GM21390 (cell line): ENCODE data around the gene CCDC57.
"Not testable (repeated sequence)": the region's sequence is repeated elsewhere in the genome, so short reads cannot be mapped to it uniquely, and the experiment has no call there.

Experiments used
- ATAC-seq: cut with Tn5 transposase; IDR thresholded peaks from one replicate; pipeline ENCODE4 v1.9.1; 2021; ENCODE audit not compliant: unreplicated experiment

CCDC57 gene

GRCh38 chr17:82179412-82179811 lies 33.2 kb downstream of the CCDC57 start:
- ATAC-seq = no peak

DNA sequence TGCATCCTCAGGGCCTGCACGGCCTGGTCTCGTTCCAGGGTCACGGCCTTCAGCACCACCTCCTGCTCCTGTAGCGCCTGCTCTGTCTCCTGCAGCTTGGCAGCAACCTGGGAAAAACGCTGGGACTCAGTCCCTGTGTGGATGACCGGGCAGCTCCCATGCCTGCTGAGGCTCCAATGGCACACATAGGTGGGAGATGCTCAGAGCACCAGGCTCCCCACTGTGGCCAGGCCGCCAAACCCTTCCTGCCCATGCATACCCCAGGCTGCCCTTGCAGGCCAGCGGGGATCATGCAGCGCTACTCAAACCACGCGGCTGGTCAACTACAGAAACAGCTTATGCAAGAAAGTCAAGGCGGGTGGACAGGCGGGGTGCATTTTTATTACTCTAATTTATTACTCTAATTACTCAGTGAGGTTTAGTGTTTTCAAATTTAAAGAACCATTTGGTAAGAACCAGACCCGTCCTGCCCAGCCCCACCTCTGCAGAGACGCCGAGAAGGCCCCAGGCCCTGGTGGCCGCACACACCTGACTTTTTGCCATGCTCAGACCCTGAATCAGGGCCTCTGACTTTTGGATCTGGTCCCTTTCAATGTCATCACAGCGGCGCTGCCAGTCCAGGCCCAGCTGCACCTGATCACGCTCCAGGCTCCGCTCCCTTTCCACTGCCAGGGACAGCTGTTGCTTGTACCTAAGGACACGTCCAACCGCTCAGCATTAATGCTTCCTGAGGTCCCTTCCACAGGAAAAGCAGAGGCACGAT lies 34.0 kb downstream of the CCDC57 start:
- no peak for ATAC-seq

DNA sequence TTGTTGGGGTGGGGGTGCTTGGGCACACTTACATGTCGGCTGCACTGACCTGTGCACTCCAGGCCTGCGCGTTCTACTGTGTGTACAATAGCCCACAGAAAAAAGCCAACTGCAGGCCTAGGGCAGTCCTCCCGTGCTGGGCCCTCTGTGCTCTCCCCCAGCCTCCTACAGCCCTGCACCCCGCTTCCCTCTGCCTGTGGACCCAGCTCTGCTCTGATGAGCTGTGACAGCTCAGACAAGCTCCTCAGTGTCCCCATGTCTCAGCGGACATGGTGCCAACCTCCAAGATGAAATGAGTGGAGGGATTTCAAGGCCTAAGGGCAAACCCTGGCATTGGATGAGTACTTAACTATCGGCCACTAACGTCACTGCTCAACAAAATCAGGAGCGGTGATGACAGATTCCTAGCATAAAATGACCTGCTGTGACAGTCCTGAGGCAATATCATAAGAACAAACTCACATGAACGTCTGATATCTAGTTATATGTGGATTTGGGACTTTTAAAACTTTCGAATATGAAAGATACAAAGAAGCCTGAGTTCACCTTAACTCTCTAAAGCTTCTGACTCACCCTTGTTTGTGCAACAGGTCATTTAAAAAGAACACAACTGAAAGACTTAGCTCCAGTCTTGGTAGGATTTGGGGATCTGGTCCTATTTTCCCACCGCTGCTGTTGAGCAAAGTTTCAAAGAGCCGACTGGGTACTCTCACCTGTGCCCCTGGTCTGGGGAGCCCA lies 34.7 kb downstream of the CCDC57 start:
- no peak for ATAC-seq

GRCh38 chr17:82177276-82177675 lies 35.4 kb downstream of the CCDC57 start:
- ATAC-seq = no peak

DNA sequence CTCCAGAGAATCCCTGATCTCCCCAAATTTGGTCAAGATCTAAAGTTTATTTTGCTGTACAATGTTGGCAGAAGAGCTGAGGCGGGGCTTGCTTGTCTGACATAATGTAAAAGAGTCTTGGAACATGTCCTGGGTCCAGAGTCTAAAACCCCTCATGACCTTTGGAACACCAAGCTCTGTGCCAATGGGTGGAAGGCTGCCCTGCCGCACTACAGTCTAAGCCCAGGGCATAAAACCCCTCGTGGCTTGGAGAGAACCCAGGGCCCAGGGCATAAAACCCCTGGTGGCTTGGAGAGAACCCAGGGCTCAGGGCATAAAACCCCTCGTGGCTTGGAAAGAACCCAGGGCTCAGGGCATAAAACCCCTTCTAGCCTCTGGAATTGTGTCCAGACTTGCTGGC lies 36.7 kb downstream of the CCDC57 start:
- no peak for ATAC-seq

DNA sequence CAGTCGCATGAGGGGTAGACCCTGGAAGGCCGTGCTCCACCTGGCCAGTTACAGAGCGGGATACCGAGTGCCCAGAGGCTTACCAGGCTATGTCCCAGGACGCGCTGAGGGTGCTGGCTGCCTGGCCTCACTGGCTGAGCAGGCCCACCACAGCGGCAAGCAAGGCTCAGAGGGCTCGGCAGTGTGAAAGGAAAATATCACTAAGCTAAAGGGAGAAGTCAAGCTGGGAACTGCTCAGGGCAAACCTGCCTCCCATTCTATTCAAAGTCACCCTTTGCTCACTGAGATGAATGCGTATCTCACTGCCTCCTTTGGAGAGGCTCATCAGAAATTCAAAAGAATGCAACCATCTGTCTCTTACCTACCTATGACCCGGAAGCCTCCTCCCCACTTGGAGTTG lies 37.4 kb downstream of the CCDC57 start:
- no peak for ATAC-seq

GRCh38 chr17:82174042-82174857 lies 38.4 kb downstream of the CCDC57 start:
- not testable (repeated sequence) for ATAC-seq

DNA sequence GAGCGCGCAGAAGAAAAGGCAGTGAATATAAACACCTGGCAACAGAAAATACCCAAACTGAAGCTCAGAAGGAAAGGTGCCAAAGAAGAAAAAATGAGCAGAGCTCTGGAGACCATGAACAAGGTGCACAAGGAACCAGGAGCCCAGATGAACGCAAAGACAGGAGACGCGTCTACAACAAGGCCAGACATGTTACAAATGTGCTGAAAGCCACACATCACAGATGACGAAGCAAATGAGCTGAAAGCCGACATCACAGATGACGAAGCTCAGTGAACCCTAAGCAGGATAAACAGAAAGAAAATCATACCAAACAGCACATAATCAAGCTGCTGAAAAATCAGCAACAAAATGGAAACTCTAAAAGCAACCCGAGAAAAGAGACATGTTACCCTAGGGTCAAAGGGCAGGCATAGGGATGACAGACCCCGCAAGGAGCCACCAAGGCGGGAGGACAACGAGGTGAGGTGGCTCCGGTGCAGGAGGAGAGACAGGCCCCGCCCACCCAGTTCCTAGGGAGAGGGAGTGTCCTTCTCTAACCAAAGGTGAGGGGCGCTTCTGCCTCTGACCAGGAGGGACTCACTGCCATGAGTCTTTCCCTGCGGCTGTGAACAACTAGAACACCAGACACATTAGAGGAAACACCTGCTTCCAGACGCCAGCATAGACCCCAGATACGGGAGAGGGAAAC lies 39.1 kb downstream of the CCDC57 start:
- no peak for ATAC-seq

GRCh38 chr17:82172486-82173160 lies 40.0 kb downstream of the CCDC57 start:
- ATAC-seq = no peak

DNA sequence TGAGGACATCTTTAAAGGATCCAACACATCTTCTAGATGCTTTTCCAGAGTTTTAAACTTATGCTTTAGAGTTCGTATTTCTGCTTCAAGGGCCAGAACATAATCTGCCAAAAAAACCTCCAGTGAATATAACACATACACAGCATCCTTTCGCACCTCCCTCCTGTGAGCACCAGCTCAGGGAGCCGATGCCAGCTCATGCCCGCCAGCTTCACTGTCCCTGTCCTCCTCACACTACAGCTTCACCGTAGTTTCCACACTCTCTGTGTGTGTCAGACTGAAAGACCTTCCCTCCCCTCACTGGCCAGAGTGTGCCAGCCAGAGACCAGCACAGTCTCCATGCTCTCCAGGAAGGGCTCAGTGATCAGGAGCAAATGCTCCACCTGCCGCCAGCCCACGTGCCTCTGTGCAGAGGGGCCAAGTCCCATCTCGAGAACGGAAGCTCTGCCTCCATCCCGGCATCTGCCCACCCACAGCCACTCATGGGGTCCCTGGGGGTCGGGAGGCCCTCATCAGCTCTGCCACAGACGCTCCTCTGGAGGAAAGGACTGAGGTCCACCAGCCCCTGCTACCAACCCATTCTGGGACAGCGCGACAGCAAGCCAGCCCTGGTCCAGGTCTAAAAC lies 40.8 kb downstream of the CCDC57 start:
- ATAC-seq = no peak

DNA sequence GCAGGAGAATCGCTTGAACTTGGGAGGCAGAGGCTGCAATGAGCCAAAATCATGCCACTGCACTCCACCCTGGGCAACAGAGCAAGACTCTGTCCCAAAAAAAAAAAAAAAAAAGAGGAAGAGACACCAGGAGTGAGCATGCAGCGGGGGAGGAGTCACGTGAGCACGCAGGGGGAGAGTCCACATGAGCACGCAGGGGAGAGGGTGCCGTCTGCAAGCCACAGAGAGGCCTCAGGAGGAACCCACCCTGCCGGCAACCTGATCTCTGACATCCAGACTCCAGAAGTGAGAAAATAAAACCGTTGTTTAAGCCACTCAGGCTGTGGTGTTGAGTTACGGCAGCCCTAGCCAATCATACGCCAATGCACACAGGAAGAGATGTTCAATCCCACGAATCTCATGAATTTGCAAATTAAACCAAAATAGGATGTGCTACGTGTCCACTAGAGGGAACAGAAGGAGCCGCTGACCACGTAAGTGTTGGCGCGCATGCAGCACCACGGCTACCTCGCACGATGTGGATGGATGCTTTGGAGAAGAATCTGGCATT lies 42.2 kb downstream of the CCDC57 start:
- ATAC-seq = no peak

- no peak for ATAC-seq
Measured at GRCh38 chr17:82168568-82168967, 44.1 kb downstream of the CCDC57 start.

- ATAC-seq = no peak
Measured at GRCh38 chr17:82167028-82167427, 45.6 kb downstream of the CCDC57 start.

DNA sequence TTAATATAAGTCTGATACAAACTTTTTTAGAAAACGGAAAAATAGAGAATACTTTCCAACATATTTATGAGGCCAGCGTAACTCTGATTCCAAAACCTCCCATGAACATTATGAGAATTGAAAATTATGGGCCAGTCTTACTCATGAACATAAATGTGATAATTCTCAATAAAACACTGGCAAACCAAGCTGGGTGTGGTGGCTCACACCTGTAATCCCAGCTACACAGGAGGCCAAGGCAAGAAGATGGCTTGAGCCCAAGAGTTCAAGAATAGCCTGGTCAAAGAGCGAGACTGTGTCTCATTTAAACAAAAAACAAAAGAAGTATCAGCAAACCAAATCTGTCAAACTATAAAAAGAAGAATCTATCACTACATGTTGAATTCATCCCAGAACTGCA lies 47.8 kb downstream of the CCDC57 start:
- ATAC-seq = no peak

GRCh38 chr17:82161216-82161615 lies 51.4 kb downstream of the CCDC57 start:
- no peak for ATAC-seq

DNA sequence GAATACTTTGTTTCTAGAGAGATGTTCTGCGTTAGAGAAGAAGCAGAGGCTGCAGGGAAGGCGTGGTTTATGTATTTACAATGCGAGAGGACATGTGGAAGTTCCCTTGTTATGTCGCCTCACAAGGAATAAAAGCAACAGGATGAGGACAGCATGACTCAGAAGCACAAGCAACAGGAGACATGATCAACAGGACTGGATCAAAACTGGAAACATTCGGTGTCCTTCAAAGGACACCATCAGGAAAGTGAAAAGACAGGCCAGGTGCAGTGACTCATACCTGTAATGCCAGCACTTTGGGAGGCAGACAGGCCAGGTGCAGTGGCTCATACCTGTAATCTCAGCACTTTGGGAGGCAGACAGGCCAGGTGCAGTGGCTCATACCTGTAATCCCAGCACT lies 52.6 kb downstream of the CCDC57 start:
- no peak for ATAC-seq

DNA sequence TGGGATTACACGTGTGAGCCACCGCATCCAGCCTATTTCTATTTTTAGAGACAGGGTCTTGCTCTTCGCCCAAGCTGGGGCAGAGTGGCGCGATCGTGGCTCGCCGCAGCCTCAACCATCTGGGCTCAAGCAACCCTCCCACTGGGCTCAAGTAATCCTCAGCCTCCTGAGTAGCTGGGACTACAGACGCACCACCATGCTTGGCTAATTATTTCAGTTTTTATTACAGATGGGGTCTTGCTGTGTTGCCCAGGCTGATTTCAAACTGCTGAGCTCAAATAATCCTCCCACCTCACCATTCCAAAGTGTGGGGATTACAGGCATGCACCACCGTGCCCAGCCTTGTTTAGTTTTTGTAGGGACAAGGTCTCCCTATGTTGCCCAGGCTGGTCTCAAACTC lies 53.8 kb downstream of the CCDC57 start:
- no peak for ATAC-seq

DNA sequence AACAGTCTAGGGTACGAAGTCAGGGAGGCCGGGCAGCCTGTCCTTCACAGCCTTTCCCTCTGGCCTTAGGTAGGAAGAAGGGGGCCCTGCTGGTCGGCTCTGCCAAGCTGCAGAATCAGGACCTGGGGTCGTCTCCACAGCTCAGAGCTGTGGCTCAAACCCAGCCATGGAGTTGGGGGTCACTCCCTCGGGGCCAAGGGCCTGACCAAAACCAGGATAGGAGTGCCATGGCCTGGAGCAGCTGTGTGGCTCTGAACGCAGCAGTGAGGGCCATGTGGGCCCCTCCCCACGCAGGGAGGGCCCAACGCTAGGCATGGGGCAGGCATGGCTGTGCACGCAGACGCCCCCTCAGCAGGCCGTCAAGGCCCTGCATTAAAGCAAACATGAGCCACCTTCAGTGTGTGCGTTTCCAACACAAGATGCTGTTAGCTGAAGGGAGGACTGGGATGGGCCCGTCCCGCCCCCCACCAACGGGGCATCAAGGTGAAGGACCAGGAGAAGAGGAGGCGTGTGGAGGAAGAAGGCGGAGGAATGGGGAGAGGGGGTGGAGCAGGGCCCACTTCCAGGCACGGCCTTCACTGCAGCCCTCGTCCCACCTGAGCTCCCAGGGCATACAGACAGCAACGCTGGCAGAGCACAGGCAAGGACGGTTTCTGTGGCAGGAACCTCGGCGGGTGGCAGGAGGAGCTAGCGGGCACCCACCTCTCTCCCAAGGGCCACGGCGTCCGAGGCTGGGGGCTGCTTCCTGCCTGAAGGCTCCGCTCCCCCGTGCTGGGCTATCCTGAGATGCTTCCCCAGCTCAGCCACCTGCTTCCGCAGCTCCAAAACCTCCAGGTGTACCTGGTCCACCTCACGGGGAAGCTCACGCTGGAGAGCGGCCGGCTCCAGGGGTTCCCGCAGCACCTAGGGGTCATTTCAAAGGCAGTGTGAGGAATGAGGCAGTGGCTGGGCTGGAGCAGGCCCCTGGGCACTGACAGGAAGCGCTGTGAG lies 55.3 kb downstream of the CCDC57 start:
- ATAC-seq = no peak
